Endodermal cell (in vitro differentiated cells): ENCODE data around the gene RNF186. TPM values are rescaled to one million over a fixed set of nuclear protein-coding genes. Genes with fewer than 3 reads are reported as not detected.
A peak's percentile ranks its signal among the peaks of the same experiment; 100 is the strongest.

Source experiments
- DNase-seq: peaks from one replicate; pipeline ENCODE4 v3.0.0-alpha.2; 2017
- H3K27ac ChIP-seq: 2 replicates; pipeline ENCODE4 v1.5.1; 2013; ENCODE audit warnings: mild to moderate bottlenecking, low read depth, low read length, moderate library complexity
- H3K27me3 ChIP-seq: 2 replicates; pipeline ENCODE4 v1.6.1; 2013; ENCODE audit warnings: mild to moderate bottlenecking, low read length, moderate library complexity; ENCODE audit not compliant: insufficient read depth, control insufficient read depth, poor library complexity, severe bottlenecking
- H3K36me3 ChIP-seq: 2 replicates; pipeline ENCODE4 v1.7.0; 2013; ENCODE audit warnings: mild to moderate bottlenecking, low read length, moderate library complexity; ENCODE audit not compliant: control insufficient read depth, insufficient read depth
- H3K4me1 ChIP-seq: one replicate; pipeline ENCODE4 v1.7.0; 2013; ENCODE audit warnings: low read length; ENCODE audit not compliant: control insufficient read depth, insufficient read depth
- H3K4me3 ChIP-seq: 2 replicates; pipeline ENCODE4 v1.5.1; 2013; ENCODE audit warnings: mild to moderate bottlenecking, low read length, moderate library complexity
- H3K9ac ChIP-seq: 2 replicates; pipeline ENCODE4 v1.6.1; 2013; ENCODE audit warnings: mild to moderate bottlenecking, low read length, moderate library complexity; ENCODE audit not compliant: poor library complexity, severe bottlenecking; ENCODE audit errors: extremely low read depth
- H3K9me3 ChIP-seq: 2 replicates; pipeline ENCODE4 v1.6.1; 2013; ENCODE audit warnings: mild to moderate bottlenecking, low read length, moderate library complexity; ENCODE audit not compliant: control insufficient read depth
- H3K27ac Mint-ChIP-seq: 2 replicates; pipeline ENCODE4 v1.8.0; 2020; ENCODE audit warnings: mixed read lengths
- H3K27me3 Mint-ChIP-seq: 2 replicates; pipeline ENCODE4 v1.8.0; 2021; ENCODE audit warnings: mild to moderate bottlenecking, mixed read lengths; ENCODE audit not compliant: insufficient read depth
- H3K36me3 Mint-ChIP-seq: 2 replicates; pipeline ENCODE4 v1.8.0; 2020; ENCODE audit warnings: low read depth, mixed read lengths
- H3K4me1 Mint-ChIP-seq: 2 replicates; pipeline ENCODE4 v1.8.0; 2020; ENCODE audit warnings: mixed read lengths
- H3K4me3 Mint-ChIP-seq: 2 replicates; pipeline ENCODE4 v1.8.0; 2020; ENCODE audit warnings: mild to moderate bottlenecking, moderate library complexity, mixed read lengths
- H3K9me3 Mint-ChIP-seq: 2 replicates; pipeline ENCODE4 v1.8.0; 2020; ENCODE audit warnings: mild to moderate bottlenecking, mixed read lengths
- CTCF ChIP-seq: fragments of 200-600 bp; sonication (generic); conservative IDR thresholded peaks from 2 replicates; pipeline ENCODE4 v1.5.0; 2021; ENCODE audit warnings: antibody characterized with exemption, mild to moderate bottlenecking
- WGBS, 2 experiments: methylation state at CpG; one replicate each; pipeline versions ENCODE4 v1.1.5 to v1.1.7; 2013; ENCODE audit warnings: missing lambda C conversion rate in 2 of 2, mixed read lengths in 1 of 2; ENCODE audit not compliant: insufficient coverage in 1 of 2, insufficient read length in 1 of 2; 5-methylcytosine and 5-hydroxymethylcytosine counted together
- total RNA-seq, 2 donors: library from RNA; stranded (reverse); fragmentation: NEBNext Ultra II Directional in 1 of 2; extraction: Animal tissue kit (Norgen Biotek cat#: 25700) in 1 of 2; gene quantifications; 2 replicates in 1 of 2; 3 replicates in 1 of 2; pipeline ENCODE4 v1.2.1, GENCODE V29; 2021

Gene RNF186
- total RNA-seq, 2 donors from 2014 or later, result not detected

GRCh38 chr1:19815801-19816736 is 986 bp upstream of the RNF186 start:
- no peak for DNase-seq
- Mint-ChIP-seq H3K27me3 (peaks cover 21% of the 10 kb centered on the region), H3K36me3 (no peaks in the 10 kb centered on the region), H3K4me1 (peaks cover 15% of the 10 kb centered on the region), H3K27ac (peak overlapping the region; percentile 49), H3K4me3 (peak overlapping the region; percentile 25), H3K9me3 (no peaks in the 10 kb centered on the region)
- peaks cover 5% of the 10 kb centered on the region for H3K27me3 ChIP-seq
- H3K36me3 ChIP-seq, result no peaks in the 10 kb centered on the region
- no peak overlapping the region for H3K27ac ChIP-seq
- no peak for TF ChIP-seq CTCF
- H3K9ac ChIP-seq, result no peak overlapping the region
- H3K4me3 ChIP-seq, result no peak overlapping the region
- H3K4me1 ChIP-seq, result no peaks in the 10 kb centered on the region
- H3K9me3 ChIP-seq, result no peaks in the 10 kb centered on the region
- WGBS, 2 experiments, result 82% methylated on average over 13 to 15 of the region's 15 CpGs

- Mint-ChIP-seq H3K27me3 (peaks cover 21% of the 10 kb centered on the region), H3K36me3 (no peaks in the 10 kb centered on the region), H3K4me1 (peaks cover 15% of the 10 kb centered on the region), H3K4me3 (no peak overlapping the region), H3K27ac (no peak overlapping the region), H3K9me3 (peaks cover 9% of the 10 kb centered on the region)
- Histone ChIP-seq H3K4me3 (no peak overlapping the region), H3K36me3 (no peaks in the 10 kb centered on the region), H3K27ac (no peak overlapping the region), H3K4me1 (no peaks in the 10 kb centered on the region), H3K27me3 (peaks cover 5% of the 10 kb centered on the region), H3K9ac (no peak overlapping the region), H3K9me3 (no peaks in the 10 kb centered on the region)
- no peak for TF ChIP-seq CTCF
- DNase-seq, result no peak
- WGBS, 2 experiments, result 91 to 95% methylated on average over 11 to 15 of the region's 15 CpGs
These were observed 830 bp downstream of the RNF186 start for GRCh38 chr1:19814244-19814661.

GRCh38 chr1:19813643-19813960 is 1.5 kb downstream of the RNF186 start:
- no peak overlapping the region for H3K9ac ChIP-seq
- H3K4me3 ChIP-seq, result no peak overlapping the region
- Mint-ChIP-seq H3K4me3 (no peak overlapping the region), H3K36me3 (no peaks in the 10 kb centered on the region), H3K4me1 (peaks cover 15% of the 10 kb centered on the region), H3K9me3 (peaks cover 13% of the 10 kb centered on the region), H3K27me3 (peaks cover 20% of the 10 kb centered on the region), H3K27ac (no peak overlapping the region)
- no peak overlapping the region for H3K27ac ChIP-seq
- H3K4me1 ChIP-seq, result no peaks in the 10 kb centered on the region
- no peaks in the 10 kb centered on the region for H3K9me3 ChIP-seq
- 94 to 100% methylated on average over 1 to 4 of the region's 4 CpGs for WGBS, 2 experiments
- H3K27me3 ChIP-seq, result peaks cover 5% of the 10 kb centered on the region
- no peak for TF ChIP-seq CTCF
- no peak for DNase-seq
- H3K36me3 ChIP-seq, result no peaks in the 10 kb centered on the region
